H1 (cell line): ENCODE data around the gene PPP4R3A. TPM values are rescaled to one million over a fixed set of nuclear protein-coding genes. Genes with fewer than 3 reads are reported as not detected.

ENCODE experiments used
- CEBPB ChIP-seq: IDR thresholded peaks from 2 replicates; pipeline ENCODE4 v1.6.1; 2012; ENCODE audit warnings: low read depth, low read length
- NANOG ChIP-seq: IDR thresholded peaks from 2 replicates; pipeline ENCODE4 v1.6.1; 2011; ENCODE audit warnings: low read length, low read depth, mild to moderate bottlenecking, inconsistent platforms; ENCODE audit not compliant: insufficient read depth, poor library complexity, severe bottlenecking
- SIRT6 ChIP-seq: IDR thresholded peaks from one replicate; pipeline ENCODE4 v1.7.1; 2012; ENCODE audit warnings: low read length, inconsistent platforms
- polyA plus RNA-seq, 7 experiments: library from polyadenylated mRNA; depleted of rRNA in 3 of 7; stranded (reverse) in 5 of 7; unstranded in 2 of 7; fragments of >200 nt in 5 of 7; fragments of 200-250 nt in 2 of 7; gene quantifications; 1 replicate in 5 of 7; 2 replicates in 1 of 7; 4 replicates in 1 of 7; pipeline versions ENCODE4 v1.2.1 to v1.2.3, GENCODE V29; 2011 to 2013; ENCODE audit warnings: missing spikeins in 2 of 7, mixed read lengths in 2 of 7
- total RNA-seq: library from RNA; stranded (reverse); fragmentation: NEBNext Ultra II Directional; extraction: Animal tissue kit (Norgen Biotek cat#: 25700); gene quantifications from 2 replicates; pipeline ENCODE4 v1.2.1, GENCODE V29; 2021
- TF ChIP-seq, protein P1 (sequence below): fragments of 300-600 bp; sonication (generic); IDR thresholded peaks from 2 replicates; pipeline ENCODE4 v1.7.1; 2012; ENCODE audit warnings: low read length, moderate library complexity, mild to moderate bottlenecking, inconsistent platforms; ENCODE audit not compliant: insufficient replicate concordance

The PPP4R3A gene
- total and polyA plus RNA-seq, 2 of the 8 experiments (the other 6 are each of a cell fraction or from before 2014, with no cell fraction given) = 31.7 to 122 TPM

DNA sequence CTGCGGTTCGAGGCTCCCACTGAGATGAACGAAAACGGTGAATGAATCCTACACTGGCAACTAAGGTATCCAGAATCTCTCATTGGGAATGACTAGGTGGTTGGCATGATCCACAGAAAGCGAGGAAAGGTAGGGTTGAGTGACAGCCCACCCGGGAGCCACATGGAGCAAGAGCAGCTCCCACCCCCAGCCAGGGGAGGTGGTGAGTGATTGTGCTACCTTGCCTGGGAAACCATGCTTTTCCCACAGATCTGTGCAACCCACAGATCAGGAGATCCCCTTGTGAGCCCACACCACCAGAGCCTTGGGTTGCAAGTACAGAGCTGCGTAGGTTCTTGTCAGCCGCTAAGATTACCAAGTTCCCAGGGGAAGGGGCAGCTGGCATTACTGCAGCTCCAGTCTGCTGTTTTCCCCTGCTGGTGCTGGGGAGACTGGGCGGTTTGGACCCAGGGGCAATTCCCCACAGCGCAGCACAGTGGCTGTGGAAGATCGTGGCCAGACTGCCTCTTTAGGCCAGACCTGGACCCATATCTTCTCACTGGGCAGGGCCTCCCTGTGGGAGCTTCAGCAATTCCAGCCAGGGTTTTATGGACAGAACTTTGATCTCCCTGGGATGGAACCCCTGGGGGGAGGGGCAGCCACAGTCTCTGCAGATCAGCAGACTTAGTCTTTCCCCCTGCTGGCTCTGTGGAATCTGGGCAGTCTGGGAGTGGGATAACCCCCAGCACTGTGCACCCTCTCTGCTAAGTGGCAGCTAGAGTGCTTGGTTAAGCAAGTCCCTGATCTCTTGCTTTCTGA is 44.6 kb upstream of the PPP4R3A start (continued):
- TF ChIP-seq NANOG (no peak), CEBPB (no peak), SIRT6 (no peak)
- TF ChIP-seq, protein P1, sequence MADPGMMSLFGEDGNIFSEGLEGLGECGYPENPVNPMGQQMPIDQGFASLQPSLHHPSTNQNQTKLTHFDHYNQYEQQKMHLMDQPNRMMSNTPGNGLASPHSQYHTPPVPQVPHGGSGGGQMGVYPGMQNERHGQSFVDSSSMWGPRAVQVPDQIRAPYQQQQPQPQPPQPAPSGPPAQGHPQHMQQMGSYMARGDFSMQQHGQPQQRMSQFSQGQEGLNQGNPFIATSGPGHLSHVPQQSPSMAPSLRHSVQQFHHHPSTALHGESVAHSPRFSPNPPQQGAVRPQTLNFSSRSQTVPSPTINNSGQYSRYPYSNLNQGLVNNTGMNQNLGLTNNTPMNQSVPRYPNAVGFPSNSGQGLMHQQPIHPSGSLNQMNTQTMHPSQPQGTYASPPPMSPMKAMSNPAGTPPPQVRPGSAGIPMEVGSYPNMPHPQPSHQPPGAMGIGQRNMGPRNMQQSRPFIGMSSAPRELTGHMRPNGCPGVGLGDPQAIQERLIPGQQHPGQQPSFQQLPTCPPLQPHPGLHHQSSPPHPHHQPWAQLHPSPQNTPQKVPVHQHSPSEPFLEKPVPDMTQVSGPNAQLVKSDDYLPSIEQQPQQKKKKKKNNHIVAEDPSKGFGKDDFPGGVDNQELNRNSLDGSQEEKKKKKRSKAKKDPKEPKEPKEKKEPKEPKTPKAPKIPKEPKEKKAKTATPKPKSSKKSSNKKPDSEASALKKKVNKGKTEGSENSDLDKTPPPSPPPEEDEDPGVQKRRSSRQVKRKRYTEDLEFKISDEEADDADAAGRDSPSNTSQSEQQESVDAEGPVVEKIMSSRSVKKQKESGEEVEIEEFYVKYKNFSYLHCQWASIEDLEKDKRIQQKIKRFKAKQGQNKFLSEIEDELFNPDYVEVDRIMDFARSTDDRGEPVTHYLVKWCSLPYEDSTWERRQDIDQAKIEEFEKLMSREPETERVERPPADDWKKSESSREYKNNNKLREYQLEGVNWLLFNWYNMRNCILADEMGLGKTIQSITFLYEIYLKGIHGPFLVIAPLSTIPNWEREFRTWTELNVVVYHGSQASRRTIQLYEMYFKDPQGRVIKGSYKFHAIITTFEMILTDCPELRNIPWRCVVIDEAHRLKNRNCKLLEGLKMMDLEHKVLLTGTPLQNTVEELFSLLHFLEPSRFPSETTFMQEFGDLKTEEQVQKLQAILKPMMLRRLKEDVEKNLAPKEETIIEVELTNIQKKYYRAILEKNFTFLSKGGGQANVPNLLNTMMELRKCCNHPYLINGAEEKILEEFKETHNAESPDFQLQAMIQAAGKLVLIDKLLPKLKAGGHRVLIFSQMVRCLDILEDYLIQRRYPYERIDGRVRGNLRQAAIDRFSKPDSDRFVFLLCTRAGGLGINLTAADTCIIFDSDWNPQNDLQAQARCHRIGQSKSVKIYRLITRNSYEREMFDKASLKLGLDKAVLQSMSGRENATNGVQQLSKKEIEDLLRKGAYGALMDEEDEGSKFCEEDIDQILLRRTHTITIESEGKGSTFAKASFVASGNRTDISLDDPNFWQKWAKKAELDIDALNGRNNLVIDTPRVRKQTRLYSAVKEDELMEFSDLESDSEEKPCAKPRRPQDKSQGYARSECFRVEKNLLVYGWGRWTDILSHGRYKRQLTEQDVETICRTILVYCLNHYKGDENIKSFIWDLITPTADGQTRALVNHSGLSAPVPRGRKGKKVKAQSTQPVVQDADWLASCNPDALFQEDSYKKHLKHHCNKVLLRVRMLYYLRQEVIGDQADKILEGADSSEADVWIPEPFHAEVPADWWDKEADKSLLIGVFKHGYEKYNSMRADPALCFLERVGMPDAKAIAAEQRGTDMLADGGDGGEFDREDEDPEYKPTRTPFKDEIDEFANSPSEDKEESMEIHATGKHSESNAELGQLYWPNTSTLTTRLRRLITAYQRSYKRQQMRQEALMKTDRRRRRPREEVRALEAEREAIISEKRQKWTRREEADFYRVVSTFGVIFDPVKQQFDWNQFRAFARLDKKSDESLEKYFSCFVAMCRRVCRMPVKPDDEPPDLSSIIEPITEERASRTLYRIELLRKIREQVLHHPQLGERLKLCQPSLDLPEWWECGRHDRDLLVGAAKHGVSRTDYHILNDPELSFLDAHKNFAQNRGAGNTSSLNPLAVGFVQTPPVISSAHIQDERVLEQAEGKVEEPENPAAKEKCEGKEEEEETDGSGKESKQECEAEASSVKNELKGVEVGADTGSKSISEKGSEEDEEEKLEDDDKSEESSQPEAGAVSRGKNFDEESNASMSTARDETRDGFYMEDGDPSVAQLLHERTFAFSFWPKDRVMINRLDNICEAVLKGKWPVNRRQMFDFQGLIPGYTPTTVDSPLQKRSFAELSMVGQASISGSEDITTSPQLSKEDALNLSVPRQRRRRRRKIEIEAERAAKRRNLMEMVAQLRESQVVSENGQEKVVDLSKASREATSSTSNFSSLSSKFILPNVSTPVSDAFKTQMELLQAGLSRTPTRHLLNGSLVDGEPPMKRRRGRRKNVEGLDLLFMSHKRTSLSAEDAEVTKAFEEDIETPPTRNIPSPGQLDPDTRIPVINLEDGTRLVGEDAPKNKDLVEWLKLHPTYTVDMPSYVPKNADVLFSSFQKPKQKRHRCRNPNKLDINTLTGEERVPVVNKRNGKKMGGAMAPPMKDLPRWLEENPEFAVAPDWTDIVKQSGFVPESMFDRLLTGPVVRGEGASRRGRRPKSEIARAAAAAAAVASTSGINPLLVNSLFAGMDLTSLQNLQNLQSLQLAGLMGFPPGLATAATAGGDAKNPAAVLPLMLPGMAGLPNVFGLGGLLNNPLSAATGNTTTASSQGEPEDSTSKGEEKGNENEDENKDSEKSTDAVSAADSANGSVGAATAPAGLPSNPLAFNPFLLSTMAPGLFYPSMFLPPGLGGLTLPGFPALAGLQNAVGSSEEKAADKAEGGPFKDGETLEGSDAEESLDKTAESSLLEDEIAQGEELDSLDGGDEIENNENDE = no peak
